ENCODE results near the gene DNAL4.
A peak's percentile ranks its signal among the peaks of the same experiment; 100 is the strongest.

GRCh38 chr22:38742176-38742942, 51.6 kb downstream of the DNAL4 start:
- TF ChIP-seq RFX5 (IDR thresholded peaks at IDR 0.05; ENCODE audit: low read depth, low read length) (no peak), POLR2AphosphoS5 (IDR thresholded peaks at IDR 0.05; ENCODE audit: low read length) (peak; percentile 11; the same call in 1 of the 2 replicates), EP300 (IDR thresholded peaks at IDR 0.05; ENCODE audit: borderline replicate concordance in 1 of 2, control insufficient read depth in 1 of 2, low read depth in 2 of 2, low read length in 2 of 2) (no peak), BCL3 (IDR thresholded peaks at IDR 0.05; ENCODE audit: borderline replicate concordance, insufficient read depth, low read depth, low read length, poor library complexity, severe bottlenecking) (no peak), CTCF (IDR thresholded peaks at IDR 0.05 in 2 of 3, conservative IDR thresholded peaks at IDR 0.05 in 1 of 3; ENCODE audit: control insufficient read depth in 2 of 3, extremely low read depth in 1 of 3, insufficient read depth in 1 of 3, low read depth in 3 of 3, low read length in 3 of 3) (no peak), POLR2A (IDR thresholded peaks at IDR 0.05; ENCODE audit: low read depth, low read length) (peak; percentile 57), MYC (IDR thresholded peaks at IDR 0.05; ENCODE audit: insufficient read depth, insufficient read length, insufficient replicate concordance, low read length, severe bottlenecking) (no peak), PKNOX1 (IDR thresholded peaks at IDR 0.05) (no peak)
- TF ChIP-seq, protein P1, sequence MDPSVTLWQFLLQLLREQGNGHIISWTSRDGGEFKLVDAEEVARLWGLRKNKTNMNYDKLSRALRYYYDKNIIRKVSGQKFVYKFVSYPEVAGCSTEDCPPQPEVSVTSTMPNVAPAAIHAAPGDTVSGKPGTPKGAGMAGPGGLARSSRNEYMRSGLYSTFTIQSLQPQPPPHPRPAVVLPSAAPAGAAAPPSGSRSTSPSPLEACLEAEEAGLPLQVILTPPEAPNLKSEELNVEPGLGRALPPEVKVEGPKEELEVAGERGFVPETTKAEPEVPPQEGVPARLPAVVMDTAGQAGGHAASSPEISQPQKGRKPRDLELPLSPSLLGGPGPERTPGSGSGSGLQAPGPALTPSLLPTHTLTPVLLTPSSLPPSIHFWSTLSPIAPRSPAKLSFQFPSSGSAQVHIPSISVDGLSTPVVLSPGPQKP (IDR thresholded peaks at IDR 0.05; ENCODE audit: low read depth, low read length), result no peak
